Raji (cell line): ENCODE data around the gene FCHO1.

Experiments
- POLR2A ChIP-seq: IDR thresholded peaks from 2 replicates; pipeline ENCODE4 v1.6.1; 2011; ENCODE audit warnings: low read depth, low read length, control low read depth; ENCODE audit not compliant: insufficient read depth

FCHO1 gene

GRCh38 chr19:17794731-17795494 lies 43.6 kb downstream of the FCHO1 start, which contains the start of gene B3GNT3:
Gene B3GNT3, plus strand, starts transcription at chr19:17795138. Its CDS starts 12,670 bp downstream, at chr19:17807808.
- TF ChIP-seq POLR2A, result no peak

DNA sequence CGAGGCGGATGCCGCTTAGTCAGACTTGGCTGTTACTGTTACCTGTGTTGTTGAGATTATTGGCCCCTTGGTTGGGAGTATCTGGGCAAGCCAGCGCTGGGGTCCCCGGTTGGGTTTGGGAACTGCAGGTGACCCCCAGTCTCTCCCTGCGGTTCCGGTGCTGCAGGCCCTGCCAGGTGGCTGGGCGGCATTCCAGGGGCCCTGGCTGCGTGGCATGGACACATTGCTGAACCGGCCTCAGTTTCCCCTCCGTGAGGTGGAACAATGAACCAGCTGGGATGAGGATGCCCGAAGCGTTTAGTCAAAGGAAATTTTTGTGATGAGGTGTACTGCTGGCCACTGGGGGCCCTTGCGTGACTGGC lies 44.2 kb downstream of the FCHO1 start:
- no peak for TF ChIP-seq POLR2A

DNA sequence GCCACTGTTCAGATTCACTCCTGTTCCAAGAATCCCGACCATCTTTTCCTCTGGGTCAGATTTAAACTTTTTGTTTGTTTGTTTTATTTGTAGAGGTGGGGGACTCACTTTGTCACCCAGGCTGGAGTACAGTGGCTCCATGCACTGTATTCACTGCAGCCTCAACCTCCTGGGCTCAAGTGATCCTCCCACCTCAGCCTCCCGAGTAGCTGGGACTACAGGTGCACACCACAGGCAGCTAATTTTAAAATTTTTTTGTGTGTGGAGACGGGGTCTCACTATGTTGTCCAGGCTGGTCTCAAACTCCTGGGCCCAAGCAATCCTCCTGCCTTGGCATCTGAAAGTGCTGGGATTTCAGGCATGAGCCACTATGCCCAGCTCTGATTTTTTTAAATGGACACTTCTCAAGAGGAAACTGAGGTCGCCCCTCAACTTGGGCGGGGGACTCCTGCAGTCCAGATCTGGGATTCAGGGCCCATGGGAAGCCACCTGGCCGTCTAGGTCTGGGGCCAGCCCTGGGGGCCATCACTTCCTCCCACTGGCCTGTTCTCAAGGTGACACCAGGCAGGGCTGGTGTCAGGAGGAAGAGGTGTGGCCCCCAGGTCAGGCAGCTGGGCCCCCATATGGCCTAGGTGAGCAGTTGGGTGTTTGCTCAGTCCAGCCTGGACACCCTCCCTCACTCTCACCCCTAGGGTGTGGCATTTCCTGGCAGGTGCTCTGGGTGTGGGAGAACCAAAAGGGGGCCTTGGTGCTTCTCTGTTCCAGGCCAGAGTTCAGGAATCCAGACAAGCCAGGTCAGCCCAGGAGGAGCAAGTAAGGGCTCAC lies 44.9 kb downstream of the FCHO1 start:
- TF ChIP-seq POLR2A, result no peak

DNA sequence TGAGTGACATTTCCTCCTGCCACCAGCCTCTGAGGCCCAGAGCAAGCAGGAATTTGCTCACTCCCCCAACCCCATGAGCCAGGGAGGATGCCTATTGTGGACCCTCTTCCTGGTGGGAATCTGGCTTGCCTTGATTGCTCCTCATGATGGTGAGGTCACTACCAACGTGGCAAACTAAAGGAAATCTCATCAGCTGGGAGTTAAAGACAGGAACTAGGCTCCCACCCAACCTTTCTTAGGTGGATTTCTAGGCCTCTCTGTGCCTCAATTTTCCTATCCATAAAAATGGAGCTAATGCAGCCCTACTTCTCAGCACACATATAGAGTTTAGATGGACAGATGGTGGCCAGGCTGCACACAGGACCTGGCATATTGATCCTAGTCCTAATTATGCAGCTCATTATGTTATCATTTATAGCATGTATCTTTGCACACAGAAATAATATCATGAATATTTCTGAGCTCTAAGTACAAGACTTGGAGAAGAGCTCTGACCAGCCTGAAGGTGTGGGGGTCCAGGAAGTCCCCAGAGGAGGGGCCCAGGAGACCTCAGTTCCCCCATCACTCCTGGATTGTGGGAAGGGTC lies 45.7 kb downstream of the FCHO1 start:
- no peak for TF ChIP-seq POLR2A

DNA sequence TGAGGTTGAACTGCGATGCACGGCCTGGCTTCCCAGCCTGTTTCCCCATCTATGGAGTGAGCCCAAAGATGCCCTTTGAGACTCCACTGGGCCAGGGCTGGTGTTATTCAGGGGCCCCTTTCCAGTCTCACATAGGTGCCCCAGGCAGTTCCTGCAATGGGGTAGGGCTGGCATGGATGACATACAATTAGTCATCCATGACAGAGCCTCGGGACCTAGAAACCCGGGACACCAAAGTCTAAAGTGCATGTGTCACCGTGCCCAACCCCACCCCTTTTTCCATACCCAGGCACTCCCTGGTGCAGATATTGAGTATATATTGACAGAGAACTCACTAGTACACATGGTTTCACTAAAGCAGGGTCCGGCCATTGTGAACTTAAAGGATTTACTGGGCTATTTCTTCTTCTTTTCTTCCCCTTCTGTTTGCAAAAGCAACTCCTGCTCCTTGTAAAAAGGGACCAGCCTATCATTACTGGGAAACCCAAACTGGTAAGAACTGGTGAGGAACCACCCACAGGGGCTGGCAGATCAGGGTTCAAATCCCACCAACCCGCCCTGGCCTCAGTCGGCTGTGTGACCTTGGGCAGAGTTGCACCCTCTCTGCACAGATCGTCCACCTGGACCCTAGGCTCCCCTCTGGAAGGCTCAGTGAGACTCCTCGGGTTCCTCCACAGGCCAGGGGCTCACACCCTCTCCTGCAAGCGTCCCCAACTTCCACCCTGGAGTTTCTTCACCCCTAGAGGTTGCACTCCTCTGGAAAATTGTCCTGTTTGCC lies 46.3 kb downstream of the FCHO1 start:
- no peak for TF ChIP-seq POLR2A

GRCh38 chr19:17802137-17802858 lies 51.0 kb downstream of the FCHO1 start:
- TF ChIP-seq POLR2A, result no peak

GRCh38 chr19:17803264-17803896 lies 52.1 kb downstream of the FCHO1 start:
- no peak for TF ChIP-seq POLR2A

DNA sequence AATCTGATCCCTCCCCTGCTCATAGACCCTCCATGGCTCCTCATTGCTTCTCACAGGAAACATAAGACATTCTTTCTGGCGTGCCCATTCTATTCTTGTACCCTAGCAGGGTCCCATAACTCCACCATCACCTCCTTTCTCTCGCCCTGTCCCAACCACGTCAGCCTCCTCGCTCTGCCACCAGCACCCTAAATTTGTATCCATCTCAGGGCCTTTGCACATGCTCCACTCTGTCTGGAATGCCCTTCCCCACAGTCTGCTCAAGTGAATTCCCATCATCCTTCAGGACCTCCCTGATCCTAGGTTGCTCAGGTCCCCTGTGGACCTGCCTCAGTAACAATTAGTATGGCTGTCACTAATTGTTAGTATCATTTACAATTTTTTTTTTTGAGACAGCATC lies 54.1 kb downstream of the FCHO1 start:
- no peak for TF ChIP-seq POLR2A

DNA sequence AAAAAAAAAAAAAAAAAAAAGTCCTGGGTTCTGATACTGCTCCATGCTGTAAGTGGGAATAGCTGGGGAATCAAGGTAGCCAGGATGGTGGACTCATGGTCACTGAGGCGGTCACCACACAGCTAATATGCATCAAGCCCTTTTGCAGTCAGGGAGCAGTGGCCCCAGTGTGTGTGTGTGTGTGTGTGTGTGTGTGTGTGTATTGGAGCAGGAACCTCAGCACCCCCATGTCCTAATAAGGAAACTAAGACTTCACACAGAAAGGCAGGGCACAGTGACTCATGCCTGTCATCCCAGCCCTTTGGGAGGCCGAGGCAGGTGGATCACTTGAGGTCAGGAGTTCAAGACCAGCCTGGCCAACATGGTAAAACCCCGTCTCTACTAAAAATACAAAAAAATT lies 55.7 kb downstream of the FCHO1 start:
- TF ChIP-seq POLR2A, result no peak

DNA sequence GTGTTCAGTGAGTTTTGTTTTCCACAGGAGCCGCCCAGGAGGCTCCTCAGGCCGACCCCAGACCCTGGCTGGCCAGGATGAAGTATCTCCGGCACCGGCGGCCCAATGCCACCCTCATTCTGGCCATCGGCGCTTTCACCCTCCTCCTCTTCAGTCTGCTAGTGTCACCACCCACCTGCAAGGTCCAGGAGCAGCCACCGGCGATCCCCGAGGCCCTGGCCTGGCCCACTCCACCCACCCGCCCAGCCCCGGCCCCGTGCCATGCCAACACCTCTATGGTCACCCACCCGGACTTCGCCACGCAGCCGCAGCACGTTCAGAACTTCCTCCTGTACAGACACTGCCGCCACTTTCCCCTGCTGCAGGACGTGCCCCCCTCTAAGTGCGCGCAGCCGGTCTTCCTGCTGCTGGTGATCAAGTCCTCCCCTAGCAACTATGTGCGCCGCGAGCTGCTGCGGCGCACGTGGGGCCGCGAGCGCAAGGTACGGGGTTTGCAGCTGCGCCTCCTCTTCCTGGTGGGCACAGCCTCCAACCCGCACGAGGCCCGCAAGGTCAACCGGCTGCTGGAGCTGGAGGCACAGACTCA lies 56.5 kb downstream of the FCHO1 start:
- no peak for TF ChIP-seq POLR2A

- no peak for TF ChIP-seq POLR2A
Observed at GRCh38 chr19:17811103-17811502, 59.8 kb downstream of the FCHO1 start.

GRCh38 chr19:17811681-17812080 lies 60.4 kb downstream of the FCHO1 start:
- no peak for TF ChIP-seq POLR2A

GRCh38 chr19:17812099-17812498 lies 60.8 kb downstream of the FCHO1 start:
- TF ChIP-seq POLR2A, result no peak
